Liver (tissue), 9 donors: ENCODE measurements around the gene FIG4. TPM values are rescaled to one million over a fixed set of nuclear protein-coding genes. Genes with fewer than 3 reads are reported as not detected.

ENCODE experiments used
- DNase-seq: peaks from one replicate; pipeline ENCODE4 v3.0.0-alpha.2; 2017; ENCODE audit warnings: low spot score
- H3K27ac ChIP-seq, 2 donors: one replicate each; pipeline ENCODE4 v1.7.0; 2013; ENCODE audit warnings: inconsistent platforms in 2 of 2, low read length in 2 of 2, control low read depth in 1 of 2, low read depth in 1 of 2, mild to moderate bottlenecking in 1 of 2
- H3K27me3 ChIP-seq, 4 donors: one replicate each; pipeline versions ENCODE4 v1.6.1 to v1.7.0; 2013; ENCODE audit warnings: low read length in 3 of 4, inconsistent platforms in 1 of 4, mild to moderate bottlenecking in 1 of 4, moderate library complexity in 1 of 4; ENCODE audit not compliant: control insufficient read depth in 4 of 4, insufficient read depth in 4 of 4
- H3K36me3 ChIP-seq, 4 donors: one replicate each; pipeline versions ENCODE4 v1.6.1 to v1.7.0; 2013; ENCODE audit warnings: low read length in 3 of 4, mild to moderate bottlenecking in 3 of 4, low read depth in 1 of 4, moderate library complexity in 1 of 4; ENCODE audit not compliant: control insufficient read depth in 4 of 4, insufficient read depth in 3 of 4
- H3K4me1 ChIP-seq, 4 donors: one replicate each; pipeline versions ENCODE4 v1.6.1 to v1.7.0; 2013; ENCODE audit warnings: low read length in 3 of 4, mild to moderate bottlenecking in 3 of 4, moderate library complexity in 1 of 4; ENCODE audit not compliant: control insufficient read depth in 4 of 4, insufficient read depth in 4 of 4
- H3K4me3 ChIP-seq, 3 donors: one replicate each; pipeline versions ENCODE4 v1.6.1 to v1.7.0; 2013; ENCODE audit warnings: low read length in 3 of 3, control low read depth in 1 of 3, low read depth in 1 of 3, mild to moderate bottlenecking in 1 of 3
- H3K9ac ChIP-seq, 2 donors: one replicate each; pipeline ENCODE4 v1.7.0; 2013; ENCODE audit warnings: low read length in 2 of 2, mild to moderate bottlenecking in 2 of 2, moderate library complexity in 2 of 2, control low read depth in 1 of 2, low read depth in 1 of 2
- H3K9me3 ChIP-seq, 4 donors: one replicate each; pipeline versions ENCODE4 v1.6.1 to v1.7.0; 2013; ENCODE audit warnings: low read length in 3 of 4; ENCODE audit not compliant: control insufficient read depth in 4 of 4
- ATF3 ChIP-seq: IDR thresholded peaks from 2 replicates; pipeline ENCODE4 v1.6.1; 2016; ENCODE audit warnings: antibody characterized with exemption
- EGR1 ChIP-seq, 2 donors: IDR thresholded peaks; 2 replicates each; pipeline ENCODE4 v1.6.1; 2016 to 2018; ENCODE audit warnings: antibody characterized with exemption in 2 of 2, low read depth in 2 of 2
- FOXA1 ChIP-seq: IDR thresholded peaks from 2 replicates; pipeline ENCODE4 v1.6.1; 2016; ENCODE audit warnings: antibody characterized with exemption
- FOXA2 ChIP-seq: IDR thresholded peaks from 2 replicates; pipeline ENCODE4 v1.6.1; 2016; ENCODE audit warnings: antibody characterized with exemption
- GABPA ChIP-seq, 2 donors: IDR thresholded peaks in 1 of 2; conservative IDR thresholded peaks in 1 of 2; 2 replicates each; pipeline ENCODE4 v1.6.1; 2016; ENCODE audit warnings: antibody characterized with exemption in 2 of 2, mild to moderate bottlenecking in 1 of 2, moderate library complexity in 1 of 2
- HNF4A ChIP-seq, 2 donors: conservative IDR thresholded peaks; 2 replicates each; pipeline ENCODE4 v1.6.1; 2016; ENCODE audit warnings: antibody characterized with exemption in 2 of 2, mild to moderate bottlenecking in 2 of 2
- HNF4G ChIP-seq: IDR thresholded peaks from 2 replicates; pipeline ENCODE4 v1.6.1; 2016; ENCODE audit warnings: antibody characterized with exemption
- MAX ChIP-seq: IDR thresholded peaks from 2 replicates; pipeline ENCODE4 v1.6.1; 2016; ENCODE audit warnings: antibody characterized with exemption
- NR2F2 ChIP-seq: IDR thresholded peaks from 2 replicates; pipeline ENCODE4 v1.6.1; 2016; ENCODE audit warnings: antibody characterized with exemption
- RAD21 ChIP-seq, 2 donors: IDR thresholded peaks; 2 replicates each; pipeline ENCODE4 v1.6.1; 2016; ENCODE audit warnings: antibody characterized with exemption in 2 of 2, mild to moderate bottlenecking in 2 of 2
- RXRA ChIP-seq, 2 donors: IDR thresholded peaks; 2 replicates each; pipeline ENCODE4 v1.6.1; 2017 to 2018; ENCODE audit warnings: antibody characterized with exemption in 2 of 2, mild to moderate bottlenecking in 1 of 2
- SP1 ChIP-seq: IDR thresholded peaks from 2 replicates; pipeline ENCODE4 v1.6.1; 2018; ENCODE audit warnings: antibody characterized with exemption, mild to moderate bottlenecking
- TAF1 ChIP-seq: conservative IDR thresholded peaks from 2 replicates; pipeline ENCODE4 v1.6.1; 2016; ENCODE audit warnings: antibody characterized with exemption, mild to moderate bottlenecking
- YY1 ChIP-seq: IDR thresholded peaks from 2 replicates; pipeline ENCODE4 v1.6.1; 2016; ENCODE audit warnings: antibody characterized with exemption, mild to moderate bottlenecking
- WGBS: extraction: QIAGEN DNeasy Blood & Tissue Kit; methylation state at CpG from one replicate; pipeline ENCODE4 v1.1.7; 2013; 5-methylcytosine and 5-hydroxymethylcytosine counted together
- polyA plus RNA-seq, 2 donors: library from polyadenylated mRNA; stranded (reverse) in 1 of 2; unstranded in 1 of 2; fragments of 200-250 nt in 1 of 2; fragments of >200 nt in 1 of 2; fragmentation: Nextera tagmentation in 1 of 2; extraction: Ambion mirVana in 1 of 2; gene quantifications; one replicate each; pipeline versions ENCODE4 v1.2.1 to v1.2.3, GENCODE V29; 2013 to 2015
- total RNA-seq, 2 donors: library from RNA; depleted of rRNA; stranded (reverse); fragments of >200 nt; gene quantifications; one replicate each; pipeline ENCODE4 v1.2.3, GENCODE V29; 2014
- TF ChIP-seq, protein P1 (sequence below): IDR thresholded peaks from 2 replicates; pipeline ENCODE4 v1.6.1; 2016; ENCODE audit warnings: antibody characterized with exemption
- TF ChIP-seq, protein P2 (sequence below): IDR thresholded peaks from 2 replicates; pipeline ENCODE4 v1.6.1; 2016; ENCODE audit warnings: antibody characterized with exemption, mild to moderate bottlenecking
- donor health status: healthy.
- donor health status: healthy.
- donor health status: healthy.
- donor health status: healthy.
- donor health status: healthy.

The FIG4 gene
- total and polyA plus RNA-seq, 4 donors, result 3.4 to 8.7 (median 4.6) TPM

- no peak overlapping the region for H3K9ac ChIP-seq
- no peaks in the 10 kb centered on the region for H3K27me3 ChIP-seq
- WGBS, result 97% methylated on average over 1 of the region's 1 CpG
- H3K36me3 ChIP-seq, result peaks cover 0 to 9% (median 1%) of the 10 kb centered on the region in 4 donors
- no peaks in the 10 kb centered on the region for H3K4me1 ChIP-seq
- TF ChIP-seq GABPA (IDR thresholded peaks at IDR 0.05 in 1 of 2, conservative IDR thresholded peaks at IDR 0.05 in 1 of 2) (no peak), YY1 (no peak)
- TF ChIP-seq, protein P1, sequence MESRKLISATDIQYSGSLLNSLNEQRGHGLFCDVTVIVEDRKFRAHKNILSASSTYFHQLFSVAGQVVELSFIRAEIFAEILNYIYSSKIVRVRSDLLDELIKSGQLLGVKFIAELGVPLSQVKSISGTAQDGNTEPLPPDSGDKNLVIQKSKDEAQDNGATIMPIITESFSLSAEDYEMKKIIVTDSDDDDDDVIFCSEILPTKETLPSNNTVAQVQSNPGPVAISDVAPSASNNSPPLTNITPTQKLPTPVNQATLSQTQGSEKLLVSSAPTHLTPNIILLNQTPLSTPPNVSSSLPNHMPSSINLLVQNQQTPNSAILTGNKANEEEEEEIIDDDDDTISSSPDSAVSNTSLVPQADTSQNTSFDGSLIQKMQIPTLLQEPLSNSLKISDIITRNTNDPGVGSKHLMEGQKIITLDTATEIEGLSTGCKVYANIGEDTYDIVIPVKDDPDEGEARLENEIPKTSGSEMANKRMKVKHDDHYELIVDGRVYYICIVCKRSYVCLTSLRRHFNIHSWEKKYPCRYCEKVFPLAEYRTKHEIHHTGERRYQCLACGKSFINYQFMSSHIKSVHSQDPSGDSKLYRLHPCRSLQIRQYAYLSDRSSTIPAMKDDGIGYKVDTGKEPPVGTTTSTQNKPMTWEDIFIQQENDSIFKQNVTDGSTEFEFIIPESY, result no peak
- H3K4me3 ChIP-seq, result no peak overlapping the region
- no peaks in the 10 kb centered on the region for H3K9me3 ChIP-seq
- no peak overlapping the region for H3K27ac ChIP-seq
- no peak for DNase-seq
Measured at GRCh38 chr6:109672175-109672574, 18.9 kb upstream of the FIG4 start.

GRCh38 chr6:109672839-109673238, 18.3 kb upstream of the FIG4 start:
- Histone ChIP-seq H3K4me1 (no peaks in the 10 kb centered on the region), H3K27me3 (no peaks in the 10 kb centered on the region), H3K27ac (no peak overlapping the region), H3K9ac (no peak overlapping the region), H3K36me3 (peaks cover 0 to 9% (median 1%) of the 10 kb centered on the region in 4 donors), H3K4me3 (no peak overlapping the region), H3K9me3 (no peaks in the 10 kb centered on the region)
- no peak for DNase-seq
- TF ChIP-seq ATF3, result no peak
- no peak for TF ChIP-seq NR2F2
- TF ChIP-seq SP1, result no peak
- TF ChIP-seq, protein P2, sequence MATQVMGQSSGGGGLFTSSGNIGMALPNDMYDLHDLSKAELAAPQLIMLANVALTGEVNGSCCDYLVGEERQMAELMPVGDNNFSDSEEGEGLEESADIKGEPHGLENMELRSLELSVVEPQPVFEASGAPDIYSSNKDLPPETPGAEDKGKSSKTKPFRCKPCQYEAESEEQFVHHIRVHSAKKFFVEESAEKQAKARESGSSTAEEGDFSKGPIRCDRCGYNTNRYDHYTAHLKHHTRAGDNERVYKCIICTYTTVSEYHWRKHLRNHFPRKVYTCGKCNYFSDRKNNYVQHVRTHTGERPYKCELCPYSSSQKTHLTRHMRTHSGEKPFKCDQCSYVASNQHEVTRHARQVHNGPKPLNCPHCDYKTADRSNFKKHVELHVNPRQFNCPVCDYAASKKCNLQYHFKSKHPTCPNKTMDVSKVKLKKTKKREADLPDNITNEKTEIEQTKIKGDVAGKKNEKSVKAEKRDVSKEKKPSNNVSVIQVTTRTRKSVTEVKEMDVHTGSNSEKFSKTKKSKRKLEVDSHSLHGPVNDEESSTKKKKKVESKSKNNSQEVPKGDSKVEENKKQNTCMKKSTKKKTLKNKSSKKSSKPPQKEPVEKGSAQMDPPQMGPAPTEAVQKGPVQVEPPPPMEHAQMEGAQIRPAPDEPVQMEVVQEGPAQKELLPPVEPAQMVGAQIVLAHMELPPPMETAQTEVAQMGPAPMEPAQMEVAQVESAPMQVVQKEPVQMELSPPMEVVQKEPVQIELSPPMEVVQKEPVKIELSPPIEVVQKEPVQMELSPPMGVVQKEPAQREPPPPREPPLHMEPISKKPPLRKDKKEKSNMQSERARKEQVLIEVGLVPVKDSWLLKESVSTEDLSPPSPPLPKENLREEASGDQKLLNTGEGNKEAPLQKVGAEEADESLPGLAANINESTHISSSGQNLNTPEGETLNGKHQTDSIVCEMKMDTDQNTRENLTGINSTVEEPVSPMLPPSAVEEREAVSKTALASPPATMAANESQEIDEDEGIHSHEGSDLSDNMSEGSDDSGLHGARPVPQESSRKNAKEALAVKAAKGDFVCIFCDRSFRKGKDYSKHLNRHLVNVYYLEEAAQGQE, result no peak
- no peak for TF ChIP-seq RAD21 (IDR thresholded peaks at IDR 0.05)

DNA sequence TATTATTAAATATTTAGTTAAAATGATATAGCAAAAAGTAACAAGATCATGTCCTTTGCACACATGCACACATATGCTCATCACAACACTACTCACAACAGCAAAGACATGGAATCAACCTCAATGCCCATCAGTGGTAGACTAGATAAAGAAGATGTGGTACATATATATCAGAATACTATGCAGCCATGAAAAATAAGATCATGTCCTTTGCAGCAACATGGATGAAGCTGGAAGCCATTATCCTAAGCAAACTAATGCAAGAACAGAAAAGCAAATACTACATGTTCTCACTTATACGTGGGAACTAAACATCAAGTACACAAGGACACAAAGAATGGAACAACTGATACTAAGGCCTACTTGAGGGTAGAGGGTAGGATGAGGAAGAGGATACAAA, 14.4 kb upstream of the FIG4 start:
- Histone ChIP-seq H3K9me3 (no peaks in the 10 kb centered on the region), H3K27me3 (no peaks in the 10 kb centered on the region), H3K4me3 (no peak overlapping the region), H3K27ac (no peak overlapping the region), H3K4me1 (no peaks in the 10 kb centered on the region), H3K9ac (no peak overlapping the region), H3K36me3 (no peaks in the 10 kb centered on the region)
- TF ChIP-seq RAD21 (IDR thresholded peaks at IDR 0.05) (no peak), EGR1 (IDR thresholded peaks at IDR 0.05; ENCODE audit: low read depth in 2 of 2) (no peak), TAF1 (no peak), YY1 (no peak), SP1 (no peak), FOXA2 (no peak), FOXA1 (no peak), HNF4A (conservative IDR thresholded peaks at IDR 0.05) (no peak), MAX (no peak), ATF3 (no peak), GABPA (IDR thresholded peaks at IDR 0.05 in 1 of 2, conservative IDR thresholded peaks at IDR 0.05 in 1 of 2) (no peak), HNF4G (no peak), RXRA (IDR thresholded peaks at IDR 0.05) (no peak), NR2F2 (no peak)
- TF ChIP-seq, protein P1, result no peak
- TF ChIP-seq, protein P2, result no peak
- WGBS, result 95% methylated on average over 1 of the region's 1 CpG
- no peak for DNase-seq
